GM19099 (cell line): Measurements from ENCODE around the gene ZNF628.

Source experiments
- POLR2A ChIP-seq: IDR thresholded peaks from 3 replicates; pipeline ENCODE4 v1.6.1; 2011; ENCODE audit warnings: low read depth; ENCODE audit not compliant: insufficient read length; ENCODE audit errors: extremely low read depth

Gene ZNF628

GRCh38 chr19:55459950-55460657 lies 16.3 kb upstream of the ZNF628 start:
- no peak for TF ChIP-seq POLR2A

GRCh38 chr19:55460670-55461258 lies 15.7 kb upstream of the ZNF628 start:
- no peak for TF ChIP-seq POLR2A

GRCh38 chr19:55461259-55461973 lies 15.0 kb upstream of the ZNF628 start, which contains the start of gene ISOC2:
Gene ISOC2, minus strand, starts transcription at chr19:55461642. Its CDS starts 5,156 bp downstream, at chr19:55456486.
- peak; percentile 77 for TF ChIP-seq POLR2A

- TF ChIP-seq POLR2A: peak; percentile 32
These were observed 14.3 kb upstream of the ZNF628 start for GRCh38 chr19:55461974-55462626.

GRCh38 chr19:55462722-55463121 lies 13.7 kb upstream of the ZNF628 start:
- TF ChIP-seq POLR2A: no peak

- no peak for TF ChIP-seq POLR2A
These were observed 12.8 kb upstream of the ZNF628 start for GRCh38 chr19:55463583-55464031.

- no peak for TF ChIP-seq POLR2A
These were observed 12.3 kb upstream of the ZNF628 start for GRCh38 chr19:55464039-55464661.

- no peak for TF ChIP-seq POLR2A
These were observed 11.8 kb upstream of the ZNF628 start, which contains the start of gene C19orf85 for GRCh38 chr19:55464662-55465054. Gene C19orf85, minus strand, starts transcription at chr19:55464751. Its CDS starts 197 bp downstream, at chr19:55464554.

GRCh38 chr19:55465460-55466240 lies 10.8 kb upstream of the ZNF628 start:
- no peak for TF ChIP-seq POLR2A

GRCh38 chr19:55466241-55466614 lies 10.2 kb upstream of the ZNF628 start:
- TF ChIP-seq POLR2A: no peak

- TF ChIP-seq POLR2A: no peak
These were observed 9.0 kb upstream of the ZNF628 start for GRCh38 chr19:55467236-55468053.

- TF ChIP-seq POLR2A: no peak
These were observed 8.4 kb upstream of the ZNF628 start for GRCh38 chr19:55468054-55468393.

- TF ChIP-seq POLR2A: no peak
These were observed 5.2 kb upstream of the ZNF628 start for GRCh38 chr19:55471266-55471665.
